ENCODE results near the gene GATA3. TPM values are rescaled to one million over a fixed set of nuclear protein-coding genes. Genes with fewer than 3 reads are reported as not detected.

Gene GATA3
- total RNA-seq, 4 donors from 2014 or later: 0.60 TPM; not detected in 3

- WGBS, 2 donors: 68 to 72% methylated on average over 4 of the region's 4 CpGs
- DNase-seq (ENCODE audit: low spot score in 2 of 2): no peak
- H3K27ac ChIP-seq: no peak overlapping the region
- H3K27me3 ChIP-seq: no peaks in the 10 kb centered on the region
- H3K4me1 ChIP-seq: no peaks in the 10 kb centered on the region
- H3K4me3 ChIP-seq: no peak overlapping the region
- no peaks in the 10 kb centered on the region for H3K36me3 ChIP-seq
- TF ChIP-seq EP300 (IDR thresholded peaks at IDR 0.05) (no peak), POLR2A (IDR thresholded peaks at IDR 0.05) (no peak)
- TF ChIP-seq, protein P1, sequence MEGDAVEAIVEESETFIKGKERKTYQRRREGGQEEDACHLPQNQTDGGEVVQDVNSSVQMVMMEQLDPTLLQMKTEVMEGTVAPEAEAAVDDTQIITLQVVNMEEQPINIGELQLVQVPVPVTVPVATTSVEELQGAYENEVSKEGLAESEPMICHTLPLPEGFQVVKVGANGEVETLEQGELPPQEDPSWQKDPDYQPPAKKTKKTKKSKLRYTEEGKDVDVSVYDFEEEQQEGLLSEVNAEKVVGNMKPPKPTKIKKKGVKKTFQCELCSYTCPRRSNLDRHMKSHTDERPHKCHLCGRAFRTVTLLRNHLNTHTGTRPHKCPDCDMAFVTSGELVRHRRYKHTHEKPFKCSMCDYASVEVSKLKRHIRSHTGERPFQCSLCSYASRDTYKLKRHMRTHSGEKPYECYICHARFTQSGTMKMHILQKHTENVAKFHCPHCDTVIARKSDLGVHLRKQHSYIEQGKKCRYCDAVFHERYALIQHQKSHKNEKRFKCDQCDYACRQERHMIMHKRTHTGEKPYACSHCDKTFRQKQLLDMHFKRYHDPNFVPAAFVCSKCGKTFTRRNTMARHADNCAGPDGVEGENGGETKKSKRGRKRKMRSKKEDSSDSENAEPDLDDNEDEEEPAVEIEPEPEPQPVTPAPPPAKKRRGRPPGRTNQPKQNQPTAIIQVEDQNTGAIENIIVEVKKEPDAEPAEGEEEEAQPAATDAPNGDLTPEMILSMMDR (IDR thresholded peaks at IDR 0.05): no peak
- H3K9me3 ChIP-seq: no peaks in the 10 kb centered on the region
These were observed 30.8 kb downstream of the GATA3 start for GRCh38 chr10:8085251-8085650.

- no peak overlapping the region for H3K4me3 ChIP-seq
- H3K27me3 ChIP-seq: no peaks in the 10 kb centered on the region
- no peaks in the 10 kb centered on the region for H3K36me3 ChIP-seq
- H3K4me1 ChIP-seq: no peaks in the 10 kb centered on the region
- H3K27ac ChIP-seq: no peak overlapping the region
- 79 to 90% methylated on average over 5 of the region's 5 CpGs for WGBS, 2 donors
- no peak for TF ChIP-seq POLR2A (IDR thresholded peaks at IDR 0.05)
- no peak for TF ChIP-seq EP300 (IDR thresholded peaks at IDR 0.05)
- TF ChIP-seq, protein P1 (IDR thresholded peaks at IDR 0.05): no peak
- DNase-seq (ENCODE audit: low spot score in 2 of 2): no peak
- H3K9me3 ChIP-seq: no peaks in the 10 kb centered on the region
These were observed 31.8 kb downstream of the GATA3 start for GRCh38 chr10:8086315-8086714.

- Histone ChIP-seq H3K9me3 (no peaks in the 10 kb centered on the region), H3K27me3 (no peaks in the 10 kb centered on the region), H3K27ac (no peak overlapping the region), H3K36me3 (no peaks in the 10 kb centered on the region), H3K4me1 (no peaks in the 10 kb centered on the region), H3K4me3 (no peak overlapping the region)
- WGBS, 2 donors: 43 to 54% methylated on average over 6 of the region's 6 CpGs
- TF ChIP-seq EP300 (IDR thresholded peaks at IDR 0.05) (no peak), POLR2A (IDR thresholded peaks at IDR 0.05) (no peak)
- TF ChIP-seq, protein P1 (IDR thresholded peaks at IDR 0.05): no peak
- DNase-seq (ENCODE audit: low spot score in 2 of 2): no peak
These were observed 34.0 kb downstream of the GATA3 start for GRCh38 chr10:8088504-8088903.

DNA sequence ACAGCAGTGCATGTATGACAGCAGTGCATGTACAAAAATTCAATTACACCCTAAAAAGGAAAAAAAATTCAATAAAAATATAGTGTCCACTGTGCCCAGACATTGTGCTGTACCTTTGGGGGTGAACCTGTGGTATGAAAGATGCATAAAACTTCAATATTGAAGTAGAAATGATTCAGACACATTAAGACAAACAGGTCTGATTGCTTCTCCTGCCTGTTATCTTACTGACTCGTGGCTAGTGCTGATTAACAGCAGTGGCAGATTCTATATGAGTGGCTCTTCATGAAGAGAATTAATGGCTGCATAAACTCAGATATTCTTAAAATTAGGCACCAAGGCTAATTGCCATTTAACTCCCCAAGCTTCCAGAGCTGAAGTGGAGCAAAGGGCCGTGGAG is 37.9 kb downstream of the GATA3 start:
- Histone ChIP-seq H3K36me3 (no peaks in the 10 kb centered on the region), H3K4me3 (no peak overlapping the region), H3K27me3 (no peaks in the 10 kb centered on the region), H3K4me1 (no peaks in the 10 kb centered on the region), H3K27ac (no peak overlapping the region), H3K9me3 (no peaks in the 10 kb centered on the region)
- DNase-seq (ENCODE audit: low spot score in 2 of 2): no peak
- TF ChIP-seq, protein P1 (IDR thresholded peaks at IDR 0.05): no peak
- TF ChIP-seq EP300 (IDR thresholded peaks at IDR 0.05) (no peak), POLR2A (IDR thresholded peaks at IDR 0.05) (no peak)
- WGBS, 2 donors: 80 to 89% methylated on average over 2 of the region's 2 CpGs

DNA sequence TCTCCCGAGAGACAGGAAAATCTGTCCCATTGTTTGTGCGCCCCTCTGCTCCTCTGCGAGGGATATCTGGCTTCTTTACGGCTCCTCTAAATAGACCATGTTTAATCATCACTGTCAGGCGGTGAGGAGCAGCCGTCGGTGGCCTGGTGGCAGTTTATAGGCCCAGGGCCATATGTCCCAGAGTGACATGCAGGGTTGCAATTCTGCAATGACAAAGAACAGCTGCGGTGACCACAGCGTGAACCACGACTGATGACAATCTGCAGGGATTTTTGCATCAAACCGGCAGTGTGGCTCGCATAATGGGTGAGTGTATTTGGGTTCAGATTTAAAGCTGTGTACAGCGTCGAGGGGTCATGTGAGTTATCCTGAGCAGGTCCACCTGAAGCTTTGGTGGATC is 41.5 kb downstream of the GATA3 start:
- no peaks in the 10 kb centered on the region for H3K4me1 ChIP-seq
- H3K27ac ChIP-seq: no peak overlapping the region
- TF ChIP-seq, protein P1 (IDR thresholded peaks at IDR 0.05): no peak
- TF ChIP-seq POLR2A (IDR thresholded peaks at IDR 0.05) (no peak), EP300 (IDR thresholded peaks at IDR 0.05) (no peak)
- H3K4me3 ChIP-seq: no peak overlapping the region
- WGBS, 2 donors: 39% methylated on average over 14 of the region's 14 CpGs
- no peaks in the 10 kb centered on the region for H3K9me3 ChIP-seq
- DNase-seq (ENCODE audit: low spot score in 2 of 2): no peak
- no peaks in the 10 kb centered on the region for H3K36me3 ChIP-seq
- no peaks in the 10 kb centered on the region for H3K27me3 ChIP-seq
